DMS79 treated with DMSO at 0.1 percent for 48 hours (cell line): ENCODE measurements around the gene ECSCR.
"Not testable (repeated sequence)": the region's sequence is repeated elsewhere in the genome, so short reads cannot be mapped to it uniquely, and the experiment has no call there.

ENCODE experiments used
- DNase-seq: peaks from one replicate; lab custom pipeline; 2025; lab: John Stamatoyannopoulos, UW

Gene ECSCR

DNA sequence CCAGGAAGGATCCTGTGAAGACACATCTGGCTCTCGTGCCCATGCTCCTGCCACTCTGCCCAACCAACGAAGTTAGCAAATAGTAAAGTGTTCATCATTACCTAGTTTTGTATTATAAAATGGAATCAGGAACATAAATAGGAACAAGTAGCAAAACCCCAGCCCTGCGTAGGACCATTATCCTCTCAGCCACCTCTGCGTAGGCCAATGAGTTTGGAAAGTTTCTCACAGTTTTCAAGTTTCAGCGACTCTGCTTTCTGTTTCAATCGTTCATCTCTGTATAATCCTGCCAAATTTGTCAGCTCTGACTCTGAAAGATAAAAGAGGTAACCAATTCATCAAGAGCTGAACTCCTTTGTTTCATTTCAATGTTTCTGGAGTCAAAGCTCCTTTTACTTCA, 48.6 kb downstream of the ECSCR start:
- no peak for DNase-seq

DNA sequence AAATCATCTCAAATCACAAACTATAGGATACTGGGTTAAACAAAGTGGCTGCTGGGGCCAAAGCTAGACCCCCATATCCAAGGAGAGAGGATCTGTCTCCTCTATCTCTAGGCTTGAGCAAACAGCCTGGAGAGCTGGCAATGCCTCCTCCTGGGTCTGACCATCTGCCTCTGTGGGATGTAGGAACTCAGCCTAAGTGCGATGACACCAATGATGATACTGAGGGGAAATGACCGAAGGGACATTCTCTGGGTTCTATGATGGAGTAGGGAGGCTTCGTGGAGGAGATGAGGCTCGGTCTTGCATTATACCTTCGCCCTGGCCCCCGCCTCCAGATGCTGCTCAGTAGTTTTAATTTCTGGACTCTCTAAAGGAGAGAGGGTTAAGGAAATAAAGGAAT, 49.4 kb downstream of the ECSCR start:
- DNase-seq, result no peak

DNA sequence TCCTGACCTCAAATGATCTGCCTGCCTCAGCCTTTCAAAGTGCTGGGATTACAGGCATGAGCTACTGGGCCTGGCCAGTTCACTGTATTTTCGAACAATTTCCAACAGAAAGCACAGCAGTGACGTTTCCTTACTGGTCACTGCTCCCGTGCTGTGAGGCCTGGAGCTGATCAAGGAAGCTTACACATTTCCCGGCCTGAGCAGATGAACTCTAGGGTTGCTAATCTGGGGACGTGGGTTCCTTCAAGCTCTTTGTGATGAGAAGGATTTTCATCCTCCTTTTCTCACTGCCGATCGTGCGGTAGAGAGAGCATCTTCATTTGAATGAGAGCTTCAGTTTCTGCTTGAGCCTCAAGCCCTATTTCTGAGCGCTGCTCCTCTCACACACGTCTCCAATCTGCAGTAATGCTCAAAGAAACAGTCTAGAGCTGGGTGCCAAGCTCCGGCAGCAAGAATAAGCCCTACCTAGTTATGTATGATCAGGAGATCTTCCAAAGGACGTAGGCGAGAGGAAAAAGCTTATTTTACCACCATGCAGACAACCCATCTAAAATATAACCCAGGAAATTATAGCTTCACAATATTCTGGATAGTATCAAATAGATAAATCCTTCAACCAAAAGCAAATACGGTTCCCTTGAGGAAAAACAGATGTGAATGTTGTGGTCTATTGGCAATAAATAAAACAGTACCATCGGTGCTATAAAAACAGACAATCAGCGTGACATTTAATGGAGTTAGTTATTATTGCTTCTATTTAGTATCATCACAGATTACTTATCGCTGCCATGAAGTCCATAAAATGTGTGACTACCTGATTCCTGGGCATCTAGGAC, 51.3 kb downstream of the ECSCR start:
- no peak for DNase-seq

DNA sequence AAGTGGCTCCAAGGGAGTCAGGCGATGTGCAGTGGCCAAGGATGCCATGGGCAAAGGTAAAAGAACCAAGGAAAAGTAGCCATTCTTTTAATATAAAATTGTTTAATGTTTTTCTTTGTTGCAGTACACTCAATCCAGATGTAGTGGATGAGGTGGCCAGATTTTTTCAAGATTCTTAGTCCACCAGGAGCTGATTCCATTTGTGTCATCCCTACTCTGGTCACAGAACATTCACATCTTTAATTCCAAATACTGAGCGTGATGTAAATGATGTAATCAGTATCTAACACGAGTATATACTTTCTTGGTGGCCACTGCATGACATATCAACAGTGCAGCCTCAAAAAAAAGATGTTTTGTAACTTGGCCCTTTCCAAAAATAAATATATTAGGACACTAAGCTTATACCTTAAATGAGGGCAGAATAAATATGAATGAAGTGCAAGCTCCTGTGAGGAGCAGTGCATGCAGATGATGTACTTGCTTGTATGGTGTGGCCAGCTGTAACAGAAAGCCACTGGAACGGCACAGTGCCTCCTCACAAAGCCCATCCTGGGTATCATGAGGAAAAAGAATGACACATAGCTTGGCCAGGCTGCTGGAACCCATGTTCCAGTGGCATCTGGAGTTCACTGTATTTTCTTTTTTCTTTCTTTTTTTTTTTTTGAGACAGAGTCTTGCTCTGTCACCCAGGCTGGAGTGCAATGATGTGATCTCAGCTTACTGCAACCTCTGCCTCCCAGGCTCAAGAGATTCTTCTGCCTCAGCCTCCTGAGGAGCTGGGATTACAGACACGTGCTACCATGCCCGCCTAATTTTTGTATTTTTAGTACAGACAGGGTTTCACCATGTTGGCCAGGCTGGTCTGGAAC, 52.2 kb downstream of the ECSCR start:
- no peak for DNase-seq

DNA sequence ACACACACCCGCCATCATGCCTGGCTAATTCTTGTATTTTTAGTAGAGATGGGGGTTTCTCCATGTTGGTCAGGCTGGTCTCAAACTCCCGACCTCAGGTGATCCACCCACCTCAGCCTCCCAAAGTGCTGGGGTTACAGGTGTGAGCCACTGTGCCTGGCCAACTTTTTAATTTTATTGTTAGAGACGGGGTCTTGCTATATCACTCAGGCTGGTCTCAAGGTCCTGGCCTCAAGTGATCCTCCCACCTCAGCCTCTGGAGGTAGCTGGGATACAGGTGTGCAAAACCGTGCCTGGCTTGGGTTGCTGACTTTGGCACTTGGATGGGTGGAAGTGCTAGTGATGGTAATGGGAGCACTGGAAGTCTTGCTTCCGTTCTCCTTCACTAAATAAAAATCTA, 53.4 kb downstream of the ECSCR start:
- DNase-seq, result not testable (repeated sequence)

DNA sequence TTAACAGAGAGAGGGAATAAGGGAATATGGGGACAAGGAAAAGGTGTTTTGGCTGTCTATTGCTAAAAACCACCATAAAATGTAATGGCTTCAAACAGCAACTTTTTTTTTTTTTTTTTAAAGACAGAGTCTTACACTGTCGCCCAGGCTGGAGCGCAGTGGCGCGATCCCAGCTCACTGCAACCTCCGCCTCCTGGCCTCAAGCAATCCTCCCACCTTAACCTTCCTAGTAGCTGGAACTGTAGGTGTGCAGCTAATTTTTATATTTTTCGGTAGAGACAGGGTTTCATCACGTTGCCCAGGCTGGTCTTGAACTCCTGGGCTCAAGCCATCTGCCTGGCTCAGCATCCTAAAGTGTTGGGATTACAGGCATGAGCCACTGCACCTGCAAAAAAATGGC, 54.4 kb downstream of the ECSCR start:
- DNase-seq, result no peak

DNA sequence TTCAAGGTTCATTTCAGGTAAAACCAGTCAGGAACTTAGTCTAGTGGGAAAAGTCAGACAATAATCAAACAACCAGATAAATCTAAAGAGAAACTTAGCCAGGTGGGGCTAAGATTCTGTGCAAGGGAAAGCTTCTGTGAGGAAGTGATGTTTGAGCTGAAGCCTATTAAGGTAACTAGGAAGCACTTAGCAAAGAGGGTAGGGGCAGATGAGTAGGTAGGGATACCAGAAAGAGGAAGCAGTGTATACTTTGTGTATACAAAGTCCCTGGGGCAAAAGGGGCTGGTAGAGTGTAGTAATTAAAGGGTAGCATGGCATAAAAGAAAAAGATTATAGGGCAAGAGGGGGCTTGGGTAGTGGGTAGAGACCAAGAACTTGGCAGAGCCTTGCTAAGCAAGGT, 55.0 kb downstream of the ECSCR start:
- no peak for DNase-seq

DNA sequence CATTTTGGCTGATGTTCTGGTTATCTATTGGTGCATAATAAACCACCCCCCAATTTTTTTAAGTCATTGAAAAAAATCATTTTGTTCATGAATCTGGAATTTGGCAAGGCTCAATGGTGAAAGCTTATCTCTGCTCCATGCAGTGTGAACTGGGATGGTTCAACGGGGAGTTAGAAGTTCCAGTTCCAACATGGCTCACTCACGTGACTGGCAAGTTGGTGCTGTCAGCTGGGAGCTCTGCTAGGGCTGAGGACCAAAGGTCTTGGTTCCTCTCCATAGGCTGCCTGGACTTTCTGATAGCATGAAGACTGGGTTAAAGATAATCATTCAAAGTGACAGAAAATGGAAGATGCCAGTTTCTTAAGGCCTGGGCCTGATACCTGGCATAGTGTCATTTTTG, 55.6 kb downstream of the ECSCR start:
- no peak for DNase-seq

DNA sequence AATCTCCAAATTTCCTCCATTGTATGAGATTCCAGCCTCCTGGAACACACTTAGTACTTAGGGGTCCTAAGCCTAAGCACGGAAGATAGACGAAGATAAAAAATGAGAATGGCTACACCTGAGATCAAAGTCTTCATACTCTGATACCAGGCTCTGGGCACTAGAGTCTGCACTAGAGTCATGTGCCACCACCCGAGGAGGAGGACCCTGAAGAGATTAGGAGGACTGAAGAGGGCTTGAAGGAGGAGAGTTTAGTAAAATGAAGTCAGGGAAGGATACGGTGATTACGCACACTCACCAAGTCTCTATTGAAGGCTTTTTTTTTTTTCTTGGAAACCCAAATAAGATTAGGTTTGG, 58.1 kb downstream of the ECSCR start:
- peak; percentile 19 for DNase-seq

DNA sequence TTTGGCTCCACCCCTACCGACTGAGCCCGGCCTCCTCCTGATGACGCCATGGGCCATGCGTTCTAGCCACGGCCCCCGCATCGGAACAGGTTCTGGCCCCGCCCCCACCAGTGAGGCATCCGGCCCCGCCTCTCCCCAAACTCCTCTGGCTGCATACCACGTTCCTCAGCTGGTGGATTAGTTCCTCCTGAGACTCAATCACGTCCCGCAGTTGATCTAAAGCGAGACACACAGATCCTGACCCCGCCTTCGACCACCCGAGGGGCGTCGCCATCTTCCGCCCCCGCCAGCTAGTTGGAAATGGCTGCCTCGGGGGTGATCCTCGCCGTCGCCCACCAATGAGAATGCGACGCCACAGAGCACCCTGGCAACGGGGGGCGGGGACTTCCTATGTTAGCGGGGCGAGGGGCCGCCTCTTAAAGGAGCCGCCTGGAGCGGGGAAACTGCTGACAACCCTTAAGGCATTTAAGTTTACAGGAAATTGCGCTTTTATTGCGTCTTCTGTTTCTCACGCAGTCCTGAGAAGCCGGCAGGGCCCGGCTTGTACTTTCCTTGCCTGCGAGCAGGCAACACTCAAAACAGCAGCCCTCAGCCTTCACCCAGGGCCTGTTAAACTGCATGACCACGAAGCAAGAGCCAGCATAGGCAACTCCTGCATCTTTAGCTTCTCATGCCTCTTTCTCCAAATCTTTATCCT, 58.6 kb downstream of the ECSCR start, which contains the start of gene SPATA24:
Gene SPATA24 (minus strand): TSS at position 303 of the 697 bp plus-strand sequence. CDS start 29 bp downstream, at position 274.
- DNase-seq, result peak; percentile 78

DNA sequence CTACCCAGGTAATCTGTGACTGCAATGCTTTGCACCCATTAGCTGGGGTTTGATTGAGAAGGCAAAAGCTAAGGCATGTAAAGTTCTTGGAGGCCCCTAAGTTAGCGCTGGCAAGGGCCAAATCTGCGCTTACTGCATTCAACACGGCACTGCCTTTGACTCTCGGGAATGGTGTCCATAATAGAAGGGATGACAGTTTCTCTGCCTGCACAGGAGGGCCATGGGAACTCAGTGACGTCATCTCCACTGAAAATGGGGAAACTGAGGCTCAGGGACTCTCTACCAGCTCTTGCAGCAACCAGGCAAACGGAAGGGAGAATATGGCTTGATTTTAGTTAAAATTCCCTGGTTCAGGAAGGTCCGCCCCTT, 59.1 kb downstream of the ECSCR start:
- no peak for DNase-seq

DNA sequence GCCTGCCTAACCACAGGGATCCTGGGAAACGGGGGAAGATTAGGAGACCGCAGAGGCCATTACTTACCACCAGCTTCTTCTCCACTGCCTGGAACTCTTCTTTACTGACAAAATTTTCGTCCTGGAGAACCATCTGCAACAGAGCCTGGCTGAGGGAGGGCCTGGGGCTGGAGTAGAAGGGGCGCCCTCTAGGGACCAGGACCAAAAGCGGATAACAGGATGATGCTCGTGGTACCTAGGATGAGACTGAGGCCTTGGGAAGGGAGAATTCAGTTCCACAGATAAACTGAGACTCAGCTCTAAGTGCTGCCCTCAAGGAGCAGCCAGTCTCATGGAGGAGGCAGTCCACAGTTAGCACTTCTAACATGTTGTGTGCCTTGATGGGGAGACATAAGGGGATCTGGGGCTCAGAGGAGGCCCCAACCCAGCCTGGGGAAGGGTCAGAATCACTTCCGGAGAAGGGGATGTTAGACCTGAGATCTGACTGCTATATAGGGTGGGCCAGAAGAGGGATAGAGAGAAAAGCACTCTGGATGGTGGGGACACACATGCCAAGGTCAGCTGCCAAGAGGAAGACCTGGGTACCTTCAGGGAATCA, 59.9 kb downstream of the ECSCR start:
- no peak for DNase-seq

DNA sequence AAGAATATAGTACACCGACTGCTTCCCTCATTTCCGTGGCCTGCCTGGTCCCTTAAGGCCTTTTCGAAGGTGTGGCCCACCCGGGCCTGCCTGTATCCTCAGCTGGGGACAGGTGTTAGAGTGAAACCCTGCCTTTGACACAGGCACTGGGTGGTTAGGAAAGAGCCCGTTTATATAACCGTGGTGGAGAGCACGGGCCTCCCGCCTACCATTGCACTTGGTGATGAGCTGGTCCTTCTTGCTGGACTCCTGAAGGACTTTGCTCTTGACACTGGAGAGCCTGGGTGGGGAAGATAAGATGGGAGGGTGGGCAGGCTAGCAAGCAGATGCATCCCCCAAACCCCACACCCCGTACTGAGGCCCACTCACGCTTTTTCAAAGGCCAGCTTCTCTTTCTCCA, 61.0 kb downstream of the ECSCR start:
- no peak for DNase-seq

DNA sequence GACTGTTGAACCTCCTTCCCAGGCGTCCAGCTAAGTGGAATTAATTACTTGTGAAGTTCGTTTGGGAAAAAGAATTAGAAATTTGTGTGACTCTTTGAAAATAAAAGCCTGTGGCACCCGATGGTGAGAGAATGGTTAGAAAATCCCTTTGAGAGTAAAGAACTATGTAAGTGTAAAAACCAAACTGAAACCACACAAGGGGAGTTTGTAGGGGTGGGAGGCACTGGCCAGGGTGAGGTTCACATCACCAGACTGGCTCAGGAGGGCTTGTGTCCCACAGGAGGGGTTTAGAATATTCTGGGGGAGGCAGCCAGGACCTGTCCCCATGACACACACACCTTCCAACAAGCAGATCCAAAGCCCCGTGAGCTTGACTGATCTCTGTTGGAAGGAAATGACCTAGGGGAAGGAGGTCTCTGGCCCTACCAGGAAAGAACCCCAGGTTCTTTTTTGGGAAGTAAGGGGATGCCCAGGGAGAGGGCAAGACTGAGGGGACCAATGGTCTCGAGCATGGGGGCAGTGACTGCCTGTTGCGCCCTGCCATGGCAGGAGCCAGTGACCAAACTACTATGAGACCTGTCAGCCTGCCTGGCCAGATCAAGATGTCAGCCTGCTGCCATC, 62.9 kb downstream of the ECSCR start:
- DNase-seq, result no peak
